ENCODE measurements around the gene CREB3L1. TPM values are rescaled to one million over a fixed set of nuclear protein-coding genes. Genes with fewer than 3 reads are reported as not detected.
A peak's percentile ranks its signal among the peaks of the same experiment; 100 is the strongest.

Gene CREB3L1
- total and polyA plus RNA-seq, 2 of the 13 experiments (the other 11 are each of a cell fraction or from before 2014, with no cell fraction given): not detected

GRCh38 chr11:46242952-46243795, 34.3 kb upstream of the CREB3L1 start (continued):
- no peak for TF ChIP-seq ZNF296 (CRISPR knock-in tag; conservative IDR thresholded peaks at IDR 0.05)
- peak; percentile 74 for TF ChIP-seq SAP130 (CRISPR knock-in tag; IDR thresholded peaks at IDR 0.05; ENCODE audit: low read depth)
- no peak for TF ChIP-seq ZNF557 (CRISPR knock-in tag; IDR thresholded peaks at IDR 0.05)
- TF ChIP-seq EZH2 (conservative IDR thresholded peaks at IDR 0.05; ENCODE audit: low read depth, low read length): no peak
- TF ChIP-seq JDP2 (CRISPR knock-in tag; IDR thresholded peaks at IDR 0.05; ENCODE audit: borderline replicate concordance): no peak
- TF ChIP-seq CC2D1A (CRISPR knock-in tag; IDR thresholded peaks at IDR 0.05): no peak
- TF ChIP-seq SP4 (CRISPR knock-in tag; IDR thresholded peaks at IDR 0.05): peak; percentile 66; the same call in 1 of the 2 replicates
- TF ChIP-seq, protein P1, sequence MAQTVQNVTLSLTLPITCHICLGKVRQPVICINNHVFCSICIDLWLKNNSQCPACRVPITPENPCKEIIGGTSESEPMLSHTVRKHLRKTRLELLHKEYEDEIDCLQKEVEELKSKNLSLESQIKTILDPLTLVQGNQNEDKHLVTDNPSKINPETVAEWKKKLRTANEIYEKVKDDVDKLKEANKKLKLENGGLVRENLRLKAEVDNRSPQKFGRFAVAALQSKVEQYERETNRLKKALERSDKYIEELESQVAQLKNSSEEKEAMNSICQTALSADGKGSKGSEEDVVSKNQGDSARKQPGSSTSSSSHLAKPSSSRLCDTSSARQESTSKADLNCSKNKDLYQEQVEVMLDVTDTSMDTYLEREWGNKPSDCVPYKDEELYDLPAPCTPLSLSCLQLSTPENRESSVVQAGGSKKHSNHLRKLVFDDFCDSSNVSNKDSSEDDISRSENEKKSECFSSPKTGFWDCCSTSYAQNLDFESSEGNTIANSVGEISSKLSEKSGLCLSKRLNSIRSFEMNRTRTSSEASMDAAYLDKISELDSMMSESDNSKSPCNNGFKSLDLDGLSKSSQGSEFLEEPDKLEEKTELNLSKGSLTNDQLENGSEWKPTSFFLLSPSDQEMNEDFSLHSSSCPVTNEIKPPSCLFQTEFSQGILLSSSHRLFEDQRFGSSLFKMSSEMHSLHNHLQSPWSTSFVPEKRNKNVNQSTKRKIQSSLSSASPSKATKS (CRISPR knock-in tag; IDR thresholded peaks at IDR 0.05): no peak
- TF ChIP-seq ZNF33A (CRISPR knock-in tag; IDR thresholded peaks at IDR 0.05; ENCODE audit: borderline replicate concordance): no peak
- TF ChIP-seq YY1 (IDR thresholded peaks at IDR 0.05; ENCODE audit: insufficient read depth, insufficient replicate concordance, low read depth, low read length): peak; percentile 75
- peak; percentile 77; the same call in 1 of the 2 replicates for TF ChIP-seq KAT7 (CRISPR knock-in tag; IDR thresholded peaks at IDR 0.05; ENCODE audit: borderline replicate concordance)
- TF ChIP-seq, protein P2, sequence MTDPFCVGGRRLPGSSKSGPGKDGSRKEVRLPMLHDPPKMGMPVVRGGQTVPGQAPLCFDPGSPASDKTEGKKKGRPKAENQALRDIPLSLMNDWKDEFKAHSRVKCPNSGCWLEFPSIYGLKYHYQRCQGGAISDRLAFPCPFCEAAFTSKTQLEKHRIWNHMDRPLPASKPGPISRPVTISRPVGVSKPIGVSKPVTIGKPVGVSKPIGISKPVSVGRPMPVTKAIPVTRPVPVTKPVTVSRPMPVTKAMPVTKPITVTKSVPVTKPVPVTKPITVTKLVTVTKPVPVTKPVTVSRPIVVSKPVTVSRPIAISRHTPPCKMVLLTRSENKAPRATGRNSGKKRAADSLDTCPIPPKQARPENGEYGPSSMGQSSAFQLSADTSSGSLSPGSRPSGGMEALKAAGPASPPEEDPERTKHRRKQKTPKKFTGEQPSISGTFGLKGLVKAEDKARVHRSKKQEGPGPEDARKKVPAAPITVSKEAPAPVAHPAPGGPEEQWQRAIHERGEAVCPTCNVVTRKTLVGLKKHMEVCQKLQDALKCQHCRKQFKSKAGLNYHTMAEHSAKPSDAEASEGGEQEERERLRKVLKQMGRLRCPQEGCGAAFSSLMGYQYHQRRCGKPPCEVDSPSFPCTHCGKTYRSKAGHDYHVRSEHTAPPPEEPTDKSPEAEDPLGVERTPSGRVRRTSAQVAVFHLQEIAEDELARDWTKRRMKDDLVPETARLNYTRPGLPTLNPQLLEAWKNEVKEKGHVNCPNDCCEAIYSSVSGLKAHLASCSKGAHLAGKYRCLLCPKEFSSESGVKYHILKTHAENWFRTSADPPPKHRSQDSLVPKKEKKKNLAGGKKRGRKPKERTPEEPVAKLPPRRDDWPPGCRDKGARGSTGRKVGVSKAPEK (CRISPR knock-in tag; IDR thresholded peaks at IDR 0.05; ENCODE audit: borderline replicate concordance): no peak
- TF ChIP-seq, protein P3, sequence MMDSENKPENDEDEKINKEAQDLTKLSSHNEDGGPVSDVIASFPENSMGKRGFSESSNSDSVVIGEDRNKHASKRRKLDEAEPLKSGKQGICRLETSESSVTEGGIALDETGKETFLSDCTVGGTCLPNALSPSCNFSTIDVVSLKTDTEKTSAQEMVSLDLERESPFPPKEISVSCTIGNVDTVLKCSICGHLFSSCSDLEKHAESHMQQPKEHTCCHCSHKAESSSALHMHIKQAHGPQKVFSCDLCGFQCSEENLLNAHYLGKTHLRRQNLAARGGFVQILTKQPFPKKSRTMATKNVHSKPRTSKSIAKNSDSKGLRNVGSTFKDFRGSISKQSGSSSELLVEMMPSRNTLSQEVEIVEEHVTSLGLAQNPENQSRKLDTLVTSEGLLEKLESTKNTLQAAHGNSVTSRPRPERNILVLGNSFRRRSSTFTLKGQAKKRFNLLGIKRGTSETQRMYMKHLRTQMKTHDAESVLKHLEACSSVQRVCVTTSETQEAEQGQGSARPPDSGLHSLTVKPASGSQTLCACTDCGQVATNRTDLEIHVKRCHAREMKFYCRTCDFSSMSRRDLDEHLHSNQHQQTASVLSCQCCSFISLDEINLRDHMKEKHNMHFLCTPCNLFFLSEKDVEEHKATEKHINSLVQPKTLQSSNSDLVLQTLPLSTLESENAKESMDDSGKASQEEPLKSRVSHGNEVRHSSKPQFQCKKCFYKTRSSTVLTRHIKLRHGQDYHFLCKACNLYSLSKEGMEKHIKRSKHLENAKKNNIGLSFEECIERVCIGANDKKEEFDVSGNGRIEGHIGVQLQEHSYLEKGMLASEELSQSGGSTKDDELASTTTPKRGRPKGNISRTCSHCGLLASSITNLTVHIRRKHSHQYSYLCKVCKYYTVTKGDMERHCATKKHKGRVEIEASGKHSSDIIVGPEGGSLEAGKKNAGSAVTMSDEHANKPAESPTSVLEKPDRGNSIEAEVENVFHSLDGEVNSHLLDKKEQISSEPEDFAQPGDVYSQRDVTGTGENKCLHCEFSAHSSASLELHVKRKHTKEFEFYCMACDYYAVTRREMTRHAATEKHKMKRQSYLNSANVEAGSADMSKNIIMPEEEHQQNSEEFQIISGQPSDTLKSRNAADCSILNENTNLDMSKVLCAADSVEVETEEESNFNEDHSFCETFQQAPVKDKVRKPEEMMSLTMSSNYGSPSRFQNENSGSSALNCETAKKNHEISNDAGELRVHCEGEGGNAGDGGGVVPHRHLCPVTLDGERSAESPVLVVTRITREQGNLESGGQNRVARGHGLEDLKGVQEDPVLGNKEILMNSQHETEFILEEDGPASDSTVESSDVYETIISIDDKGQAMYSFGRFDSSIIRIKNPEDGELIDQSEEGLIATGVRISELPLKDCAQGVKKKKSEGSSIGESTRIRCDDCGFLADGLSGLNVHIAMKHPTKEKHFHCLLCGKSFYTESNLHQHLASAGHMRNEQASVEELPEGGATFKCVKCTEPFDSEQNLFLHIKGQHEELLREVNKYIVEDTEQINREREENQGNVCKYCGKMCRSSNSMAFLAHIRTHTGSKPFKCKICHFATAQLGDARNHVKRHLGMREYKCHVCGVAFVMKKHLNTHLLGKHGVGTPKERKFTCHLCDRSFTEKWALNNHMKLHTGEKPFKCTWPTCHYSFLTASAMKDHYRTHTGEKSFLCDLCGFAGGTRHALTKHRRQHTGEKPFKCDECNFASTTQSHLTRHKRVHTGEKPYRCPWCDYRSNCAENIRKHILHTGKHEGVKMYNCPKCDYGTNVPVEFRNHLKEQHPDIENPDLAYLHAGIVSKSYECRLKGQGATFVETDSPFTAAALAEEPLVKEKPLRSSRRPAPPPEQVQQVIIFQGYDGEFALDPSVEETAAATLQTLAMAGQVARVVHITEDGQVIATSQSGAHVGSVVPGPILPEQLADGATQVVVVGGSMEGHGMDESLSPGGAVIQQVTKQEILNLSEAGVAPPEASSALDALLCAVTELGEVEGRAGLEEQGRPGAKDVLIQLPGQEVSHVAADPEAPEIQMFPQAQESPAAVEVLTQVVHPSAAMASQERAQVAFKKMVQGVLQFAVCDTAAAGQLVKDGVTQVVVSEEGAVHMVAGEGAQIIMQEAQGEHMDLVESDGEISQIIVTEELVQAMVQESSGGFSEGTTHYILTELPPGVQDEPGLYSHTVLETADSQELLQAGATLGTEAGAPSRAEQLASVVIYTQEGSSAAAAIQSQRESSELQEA (CRISPR knock-in tag; IDR thresholded peaks at IDR 0.05; ENCODE audit: not compliant biosample characterization): peak; percentile 85
- TF ChIP-seq MYNN (CRISPR knock-in tag; IDR thresholded peaks at IDR 0.05; ENCODE audit: low read depth): no peak
- TF ChIP-seq ZNF260 (CRISPR knock-in tag; IDR thresholded peaks at IDR 0.05; ENCODE audit: borderline replicate concordance, low read depth): no peak
